ENCODE results near the gene IL12RB2. TPM values are rescaled to one million over a fixed set of nuclear protein-coding genes. Genes with fewer than 3 reads are reported as not detected.
A peak's percentile ranks its signal among the peaks of the same experiment; 100 is the strongest.

The IL12RB2 gene
- total RNA-seq, 5 donors from 2014 or later (not counting 1 experiment from before 2014, with no cell fraction given): 1.3 to 3.5 (median 2.9) TPM

DNA sequence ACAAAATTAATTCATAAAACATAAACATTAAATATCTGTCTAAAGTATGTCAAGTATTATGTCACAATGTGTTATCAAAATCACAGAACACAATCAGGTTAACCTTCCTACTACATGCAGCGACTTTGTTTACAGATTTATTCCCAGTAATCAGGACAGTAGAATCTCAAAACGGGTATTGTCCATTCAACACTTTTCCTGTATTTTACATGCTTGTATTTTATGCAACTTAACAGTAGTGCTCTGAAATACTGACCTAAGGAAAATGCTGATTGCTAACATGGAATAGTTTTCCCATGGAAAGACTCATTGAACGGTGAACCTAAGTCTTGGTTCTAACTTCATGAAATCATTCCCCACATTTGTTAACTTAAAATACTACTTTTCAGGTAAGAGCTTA is 120.3 kb downstream of the IL12RB2 start:
- peaks cover 43% of the 10 kb centered on the region for H3K36me3 Mint-ChIP-seq
- ATAC-seq (replicated peaks in 1 of 4): no peak
- no peaks in the 10 kb centered on the region for H3K27me3 Mint-ChIP-seq
- no peak for DNase-seq
- CTCF ChIA-PET: interaction anchor here (0.5 to 1.6 kb wide), 5 partner anchors 20 to 216 kb away, joined by 3 to 6 read pairs (median 3); no protein-coding TSS in a partner anchor
- H3K4me1 Mint-ChIP-seq: peaks cover 57 to 77% (median 61%) of the 10 kb centered on the region in 3 donors
- peak overlapping the region; percentile 18 to 71 for H3K27ac Mint-ChIP-seq
- 0% methylated on average over 1 of the region's 3 CpGs for WGBS (ENCODE audit: insufficient coverage)
- H3K9me3 Mint-ChIP-seq: no peaks in the 10 kb centered on the region
- Histone ChIP-seq H3K4me1 (ENCODE audit: control insufficient read depth in 1 of 2, extremely low read depth in 1 of 2, insufficient read depth in 2 of 2, low read length in 2 of 2) (peaks cover 14 to 28% of the 10 kb centered on the region in 2 experiments), H3K9me3 (no peaks in the 10 kb centered on the region), H3K4me3 (ENCODE audit: control insufficient read depth in 1 of 2, extremely low read depth in 1 of 2, low read length in 1 of 2) (peak overlapping the region; percentile 96), H3K27me3 (replicated peaks in 1 of 2; ENCODE audit: control insufficient read depth in 2 of 2, extremely low read depth in 1 of 2, insufficient read depth in 2 of 2, low read length in 1 of 2) (no peaks in the 10 kb centered on the region), H3K27ac (ENCODE audit: low read length) (peak overlapping the region; percentile 26), H3K36me3 (ENCODE audit: control insufficient read depth in 2 of 2, extremely low read depth in 1 of 2, insufficient read depth in 1 of 2, low read length in 1 of 2) (peaks cover 0 to 29% of the 10 kb centered on the region in 2 donors)
- peak overlapping the region; percentile 91 to 100 (median 98) for H3K4me3 Mint-ChIP-seq
- POLR2A ChIA-PET: interaction anchor here (0.6 to 2.7 kb wide), 4 partner anchors 8 to 495 kb away, joined by 3 to 10 read pairs (median 3); no protein-coding TSS in a partner anchor

DNA sequence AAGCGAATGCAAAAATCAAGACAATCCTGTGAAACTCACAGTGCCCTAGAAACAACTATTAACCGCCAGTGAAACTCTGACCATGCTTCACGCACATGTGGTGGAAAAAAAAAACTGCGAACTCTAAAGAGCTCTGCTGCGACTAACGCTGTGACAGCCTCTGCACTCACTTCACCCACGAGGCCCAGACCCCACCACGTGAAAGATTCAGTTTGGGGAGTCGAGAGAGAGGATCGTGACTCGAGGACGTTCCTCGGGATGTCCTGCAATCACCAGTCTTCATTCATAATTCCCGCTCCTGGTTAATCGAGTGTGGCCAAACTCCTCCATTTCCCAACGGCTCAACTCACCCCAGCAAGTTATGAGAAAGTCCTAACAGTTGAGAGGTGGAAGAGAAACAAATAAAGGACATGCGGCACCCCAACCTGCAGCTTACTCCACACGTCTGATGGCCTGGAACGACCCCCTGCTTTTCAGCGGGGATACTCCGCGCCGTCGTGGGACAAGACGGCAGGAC is 121.4 kb downstream of the IL12RB2 start:
- DNase-seq (peak in 28 of 35 experiments; percentile 6 to 62 (median 26)), ATAC-seq (replicated peaks in 1 of 4) (no peak)
- Mint-ChIP-seq H3K27me3 (no peaks in the 10 kb centered on the region), H3K36me3 (peaks cover 34% of the 10 kb centered on the region), H3K4me1 (peaks cover 56 to 77% (median 62%) of the 10 kb centered on the region in 3 donors), H3K4me3 (peak overlapping the region; percentile 91 to 100 (median 98)), H3K27ac (peak overlapping the region; percentile 96 to 99), H3K9me3 (no peaks in the 10 kb centered on the region)
- H3K4me1 ChIP-seq (ENCODE audit: control insufficient read depth in 1 of 2, extremely low read depth in 1 of 2, insufficient read depth in 2 of 2, low read length in 2 of 2): peaks cover 11 to 35% of the 10 kb centered on the region in 2 experiments
- ChIA-PET POLR2A (interaction anchor here (0.6 to 2.7 kb wide), 7 partner anchors 13 to 491 kb away, joined by 3 to 10 read pairs (median 3); no protein-coding TSS in a partner anchor), CTCF (interaction anchor here (0.7 to 1.3 kb wide), 9 partner anchors 13 to 448 kb away, joined by 3 to 4 read pairs (median 3); no protein-coding TSS in a partner anchor)
- peaks cover 0 to 20% of the 10 kb centered on the region in 2 donors for H3K36me3 ChIP-seq (ENCODE audit: control insufficient read depth in 2 of 2, extremely low read depth in 1 of 2, insufficient read depth in 1 of 2, low read length in 1 of 2)
- H3K4me3 ChIP-seq (ENCODE audit: control insufficient read depth in 1 of 2, extremely low read depth in 1 of 2, low read length in 1 of 2): peak overlapping the region; percentile 96
- H3K9me3 ChIP-seq: no peaks in the 10 kb centered on the region
- no peaks in the 10 kb centered on the region for H3K27me3 ChIP-seq (replicated peaks in 1 of 2; ENCODE audit: control insufficient read depth in 2 of 2, extremely low read depth in 1 of 2, insufficient read depth in 2 of 2, low read length in 1 of 2)
- 2% methylated on average over 10 of the region's 25 CpGs for WGBS (ENCODE audit: insufficient coverage)
- peak overlapping the region; percentile 96 for H3K27ac ChIP-seq (ENCODE audit: low read length)

DNA sequence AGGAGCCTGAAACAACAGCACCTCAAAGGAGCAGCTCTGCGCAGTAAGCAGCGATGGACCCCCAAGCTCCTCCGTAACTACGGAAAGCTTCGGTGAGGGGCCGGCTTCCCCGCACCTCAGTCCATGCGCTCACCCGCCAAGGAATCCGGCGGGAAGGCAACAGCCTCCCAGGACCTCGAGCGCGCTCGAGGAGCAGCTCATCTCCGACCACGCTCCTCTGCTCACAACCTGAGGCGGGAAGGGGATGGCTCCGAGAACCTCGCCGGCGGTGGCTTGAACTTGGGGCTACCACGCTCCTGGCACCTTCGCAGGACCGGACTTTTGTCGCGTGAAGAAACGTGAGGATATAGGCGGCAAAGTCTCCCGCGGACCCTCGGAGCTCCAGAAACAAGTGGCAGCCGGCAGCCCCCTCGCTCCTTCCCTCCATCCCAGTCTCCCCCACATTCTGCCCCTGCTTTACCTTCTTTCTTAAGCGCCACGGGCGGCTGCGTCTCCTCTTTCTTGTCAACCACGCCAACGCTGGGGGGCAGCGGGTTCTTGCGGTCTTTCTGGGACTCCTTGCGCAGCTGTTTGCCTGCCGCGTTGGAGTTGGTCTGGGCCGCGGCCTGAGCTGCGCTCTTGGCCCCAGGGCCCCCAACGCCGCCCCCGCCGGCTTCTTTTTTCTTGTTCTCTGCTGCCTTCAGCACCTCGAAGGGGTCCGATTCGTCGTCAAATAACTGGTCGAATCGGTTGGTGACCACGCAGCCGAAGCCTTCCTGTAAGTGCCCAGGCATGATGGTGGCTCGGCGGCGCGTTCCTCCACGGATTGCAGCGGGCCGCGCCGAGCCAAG is 122.1 kb downstream of the IL12RB2 start:
- Histone ChIP-seq H3K4me3 (ENCODE audit: control insufficient read depth in 1 of 2, extremely low read depth in 1 of 2, low read length in 1 of 2) (peak overlapping the region; percentile 96), H3K27ac (ENCODE audit: low read length) (peak overlapping the region; percentile 96), H3K36me3 (ENCODE audit: control insufficient read depth in 2 of 2, extremely low read depth in 1 of 2, insufficient read depth in 1 of 2, low read length in 1 of 2) (peaks cover 0 to 14% of the 10 kb centered on the region in 2 donors), H3K4me1 (ENCODE audit: control insufficient read depth in 1 of 2, extremely low read depth in 1 of 2, insufficient read depth in 2 of 2, low read length in 2 of 2) (peaks cover 11 to 35% of the 10 kb centered on the region in 2 experiments), H3K9me3 (no peaks in the 10 kb centered on the region), H3K27me3 (replicated peaks in 1 of 2; ENCODE audit: control insufficient read depth in 2 of 2, extremely low read depth in 1 of 2, insufficient read depth in 2 of 2, low read length in 1 of 2) (no peaks in the 10 kb centered on the region)
- Mint-ChIP-seq H3K9me3 (no peaks in the 10 kb centered on the region), H3K27ac (peak overlapping the region; percentile 96 to 99), H3K4me3 (peak overlapping the region; percentile 91 to 100 (median 98)), H3K27me3 (no peaks in the 10 kb centered on the region), H3K36me3 (peaks cover 30% of the 10 kb centered on the region), H3K4me1 (peaks cover 53 to 78% (median 60%) of the 10 kb centered on the region in 3 donors)
- ATAC-seq (replicated peaks in 1 of 4): peak in 3 of 4 experiments; percentile 4 to 10 (median 6)
- CTCF ChIA-PET: interaction anchor here in 1 of 2 donors (0.7 to 1.3 kb wide), 7 partner anchors 14 to 505 kb away, joined by 3 to 4 read pairs (median 3); partner anchors contain the start of genes DNAI4 and MIER1
- WGBS (ENCODE audit: insufficient coverage): under 1% methylated on average over 57 of the region's 69 CpGs
- POLR2A ChIA-PET: interaction anchor here (0.6 to 2.7 kb wide), 3 partner anchors 14 to 90 kb away, joined by 3 to 10 read pairs (median 3); no protein-coding TSS in a partner anchor
- peak in 26 of 35 experiments; percentile 2 to 44 (median 14) for DNase-seq

DNA sequence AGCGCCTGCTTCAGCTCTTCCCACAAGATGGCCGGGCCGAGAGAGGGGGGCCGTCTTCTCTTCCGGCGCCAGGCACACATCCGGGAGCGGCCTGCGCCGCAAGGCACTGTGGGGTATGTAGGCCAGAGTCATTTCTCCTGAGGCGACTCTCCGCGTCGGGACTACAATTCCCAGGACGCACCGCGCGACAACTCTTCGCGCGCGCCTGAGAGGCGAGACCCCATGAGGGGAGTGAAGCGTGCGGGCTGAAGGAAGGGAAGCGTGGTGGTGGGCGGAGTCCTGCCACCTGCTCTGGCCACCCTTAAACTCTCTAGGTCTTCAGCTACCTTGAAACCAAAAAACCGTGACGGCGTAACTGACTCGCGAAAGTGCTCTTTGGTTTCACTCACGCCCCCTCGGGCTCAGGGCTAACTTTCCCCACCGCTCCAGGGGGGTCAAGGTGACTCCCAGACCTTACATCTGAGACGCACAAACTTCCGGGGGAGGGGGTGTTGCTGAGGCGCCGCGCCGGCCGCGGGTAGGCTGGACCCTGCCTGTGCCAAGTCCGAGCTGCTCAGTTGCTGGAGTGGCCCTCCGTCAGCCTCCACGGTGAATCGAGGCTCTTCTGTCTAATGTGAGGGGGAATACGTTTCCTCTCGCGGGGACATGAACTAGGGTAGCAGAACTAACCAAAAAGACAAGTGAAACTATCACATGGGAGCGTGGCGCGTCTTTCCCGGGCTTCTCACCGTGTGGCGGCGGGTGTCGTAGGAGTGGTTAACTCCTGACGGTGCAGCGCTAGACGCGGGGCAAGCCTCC is 122.9 kb downstream of the IL12RB2 start, which contains the start of gene SERBP1:
Gene SERBP1 (minus strand): TSS at position 45 of the 798 bp plus-strand sequence. CDS start 102 bp downstream, outside the sequence.
- H3K9me3 Mint-ChIP-seq: no peaks in the 10 kb centered on the region
- peaks cover 47 to 71% (median 54%) of the 10 kb centered on the region in 3 donors for H3K4me1 Mint-ChIP-seq
- ChIA-PET CTCF (interaction anchor here in 1 of 2 donors (0.5 to 1.3 kb wide), 5 partner anchors 15 to 506 kb away, joined by 3 to 4 read pairs (median 3); partner anchors contain the start of genes DNAI4 and MIER1), POLR2A (interaction anchor here (0.7 to 1.2 kb wide), 3 partner anchors 10 to 98 kb away, joined by 3 read pairs; no protein-coding TSS in a partner anchor)
- H3K4me3 Mint-ChIP-seq: peak within 1 kb of the TSS; percentile 91 to 100 (median 98)
- ATAC-seq (replicated peaks in 1 of 4) (peak; percentile 86 to 93 (median 91)), DNase-seq (peak; percentile 88 to 98 (median 95))
- H3K27me3 ChIP-seq (replicated peaks in 1 of 2; ENCODE audit: control insufficient read depth in 2 of 2, extremely low read depth in 1 of 2, insufficient read depth in 2 of 2, low read length in 1 of 2): no peaks in the 10 kb centered on the region
- H3K27ac ChIP-seq (ENCODE audit: low read length): peak within 1 kb of the TSS; percentile 96
- H3K27ac Mint-ChIP-seq: peak within 1 kb of the TSS; percentile 96 to 99
- peaks cover 11 to 35% of the 10 kb centered on the region in 2 experiments for H3K4me1 ChIP-seq (ENCODE audit: control insufficient read depth in 1 of 2, extremely low read depth in 1 of 2, insufficient read depth in 2 of 2, low read length in 2 of 2)
- H3K36me3 Mint-ChIP-seq: peaks cover 23% of the 10 kb centered on the region
- no peaks in the 10 kb centered on the region for H3K9me3 ChIP-seq
- under 1% methylated on average over 24 of the region's 62 CpGs for WGBS (ENCODE audit: insufficient coverage)
- H3K27me3 Mint-ChIP-seq: no peaks in the 10 kb centered on the region
- peak within 1 kb of the TSS; percentile 96 for H3K4me3 ChIP-seq (ENCODE audit: control insufficient read depth in 1 of 2, extremely low read depth in 1 of 2, low read length in 1 of 2)
- H3K36me3 ChIP-seq (ENCODE audit: control insufficient read depth in 2 of 2, extremely low read depth in 1 of 2, insufficient read depth in 1 of 2, low read length in 1 of 2): peaks cover 0 to 7% of the 10 kb centered on the region in 2 donors

DNA sequence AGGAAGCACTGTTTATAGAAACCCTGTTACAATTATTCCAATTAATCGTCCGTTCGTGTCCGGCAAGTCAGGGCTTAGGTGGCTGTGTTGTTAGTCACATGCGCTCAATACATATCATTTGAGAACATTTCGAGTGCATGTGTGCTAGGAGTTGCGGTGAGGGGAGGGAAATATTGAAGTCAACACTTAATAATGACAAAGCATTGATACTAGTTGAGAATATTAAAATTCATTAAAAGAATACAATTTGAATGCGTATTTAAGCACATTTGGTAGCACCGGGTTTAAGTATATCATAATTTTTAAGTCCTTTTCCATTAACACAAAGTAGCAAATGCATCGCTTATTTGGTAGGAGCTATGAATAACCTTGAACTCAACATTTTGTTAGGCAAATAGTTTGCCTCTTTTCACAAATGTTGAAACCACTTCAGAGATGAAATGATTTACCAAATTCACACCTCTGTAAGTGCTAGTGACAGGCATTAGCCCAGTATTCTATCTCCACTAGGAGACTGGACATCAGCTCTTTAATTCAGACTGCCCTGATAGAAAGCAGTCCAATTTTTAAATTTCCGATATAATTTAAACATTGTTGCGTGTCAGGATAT is 123.6 kb downstream of the IL12RB2 start:
- POLR2A ChIA-PET: interaction anchor here (0.6 to 1.2 kb wide), 3 partner anchors 16 to 98 kb away, joined by 3 read pairs; no protein-coding TSS in a partner anchor
- ATAC-seq (replicated peaks in 1 of 4) (no peak), DNase-seq (no peak)
- Mint-ChIP-seq H3K4me3 (peak overlapping the region; percentile 91 to 100 (median 98)), H3K27me3 (no peaks in the 10 kb centered on the region), H3K9me3 (no peaks in the 10 kb centered on the region), H3K4me1 (peaks cover 40 to 64% (median 47%) of the 10 kb centered on the region in 3 donors), H3K36me3 (peaks cover 16% of the 10 kb centered on the region), H3K27ac (peak overlapping the region; percentile 96 to 99)
- peak overlapping the region; percentile 96 for H3K4me3 ChIP-seq (ENCODE audit: control insufficient read depth in 1 of 2, extremely low read depth in 1 of 2, low read length in 1 of 2)
- H3K4me1 ChIP-seq (ENCODE audit: control insufficient read depth in 1 of 2, extremely low read depth in 1 of 2, insufficient read depth in 2 of 2, low read length in 2 of 2): peaks cover 7 to 29% of the 10 kb centered on the region in 2 experiments
- 100% methylated on average over 1 of the region's 12 CpGs for WGBS (ENCODE audit: insufficient coverage)
- no peaks in the 10 kb centered on the region for H3K27me3 ChIP-seq (replicated peaks in 1 of 2; ENCODE audit: control insufficient read depth in 2 of 2, extremely low read depth in 1 of 2, insufficient read depth in 2 of 2, low read length in 1 of 2)
- no peaks in the 10 kb centered on the region for H3K9me3 ChIP-seq
- CTCF ChIA-PET: interaction anchor here in 1 of 2 donors (0.5 to 0.6 kb wide), 2 partner anchors 83 to 93 kb away, joined by 3 read pairs; no protein-coding TSS in a partner anchor
- peak overlapping the region; percentile 96 for H3K27ac ChIP-seq (ENCODE audit: low read length)
- peaks cover 0 to 2% of the 10 kb centered on the region in 2 donors for H3K36me3 ChIP-seq (ENCODE audit: control insufficient read depth in 2 of 2, extremely low read depth in 1 of 2, insufficient read depth in 1 of 2, low read length in 1 of 2)

All from T-cell (primary cell).